Neutrophil (primary cell): ENCODE data around the gene ADRM1.

Experiments
- H3K27ac ChIP-seq: fragments of 200-600 bp; sonication (generic); 2 replicates; pipeline ENCODE4 v1.5.1; 2016; ENCODE audit warnings: mild to moderate bottlenecking, moderate library complexity
- H3K27me3 ChIP-seq: fragments of 200-600 bp; sonication (generic); 2 replicates; pipeline ENCODE4 v1.6.0; 2016; ENCODE audit warnings: mild to moderate bottlenecking
- H3K36me3 ChIP-seq: fragments of 200-600 bp; sonication (generic); 2 replicates; pipeline ENCODE4 v1.5.1; 2017
- H3K4me1 ChIP-seq, 2 experiments: fragments of 200-600 bp in 1 of 2; sonication (generic) in 1 of 2; 1 replicate in 1 of 2; 2 replicates in 1 of 2; pipeline versions ENCODE4 v1.5.1 to v1.6.1; 2013 to 2016; ENCODE audit warnings: low read depth in 1 of 2, low read length in 1 of 2, mild to moderate bottlenecking in 1 of 2, moderate library complexity in 1 of 2; ENCODE audit not compliant: control insufficient read depth in 1 of 2, insufficient read depth in 1 of 2
- H3K4me3 ChIP-seq, 2 experiments: fragments of 200-600 bp in 1 of 2; sonication (generic) in 1 of 2; 1 replicate in 1 of 2; 2 replicates in 1 of 2; pipeline ENCODE4 v1.5.1; 2013 to 2016; ENCODE audit warnings: low read depth in 1 of 2, low read length in 1 of 2, mild to moderate bottlenecking in 1 of 2, moderate library complexity in 1 of 2
- H3K9me3 ChIP-seq: fragments of 200-600 bp; sonication (generic); 2 replicates; pipeline ENCODE4 v1.5.1; 2016
- TF ChIP-seq, protein P1 (sequence below): fragments of 200-600 bp; sonication (generic); IDR thresholded peaks from 2 replicates; pipeline ENCODE4 v1.5.1; 2016; ENCODE audit warnings: antibody characterized with exemption

ADRM1 gene

DNA sequence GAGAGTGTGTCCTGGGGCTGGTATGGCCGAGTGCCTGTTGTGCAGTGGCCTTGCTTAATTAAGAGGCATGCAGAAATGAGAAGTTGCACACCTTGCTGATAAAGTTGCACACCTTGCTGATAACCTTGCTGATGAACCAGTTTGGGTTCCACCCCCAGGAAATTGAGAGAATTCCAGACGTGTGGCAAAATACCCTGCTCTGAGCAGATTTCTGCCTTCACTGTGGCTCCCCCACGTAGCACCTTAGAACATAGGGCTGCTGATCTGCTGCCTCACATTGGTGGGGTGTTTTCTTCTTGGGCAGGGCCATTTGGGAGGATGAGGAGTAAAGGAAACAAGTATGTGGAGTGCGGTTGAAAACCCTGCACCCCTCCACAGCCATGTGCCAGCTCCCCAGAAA lies 22.5 kb upstream of the ADRM1 start:
- Histone ChIP-seq H3K27ac (no peak overlapping the region), H3K9me3 (no peaks in the 10 kb centered on the region), H3K4me3 (no peak overlapping the region), H3K27me3 (no peaks in the 10 kb centered on the region), H3K4me1 (no peaks in the 10 kb centered on the region), H3K36me3 (peaks cover 99% of the 10 kb centered on the region)
- TF ChIP-seq, protein P1, sequence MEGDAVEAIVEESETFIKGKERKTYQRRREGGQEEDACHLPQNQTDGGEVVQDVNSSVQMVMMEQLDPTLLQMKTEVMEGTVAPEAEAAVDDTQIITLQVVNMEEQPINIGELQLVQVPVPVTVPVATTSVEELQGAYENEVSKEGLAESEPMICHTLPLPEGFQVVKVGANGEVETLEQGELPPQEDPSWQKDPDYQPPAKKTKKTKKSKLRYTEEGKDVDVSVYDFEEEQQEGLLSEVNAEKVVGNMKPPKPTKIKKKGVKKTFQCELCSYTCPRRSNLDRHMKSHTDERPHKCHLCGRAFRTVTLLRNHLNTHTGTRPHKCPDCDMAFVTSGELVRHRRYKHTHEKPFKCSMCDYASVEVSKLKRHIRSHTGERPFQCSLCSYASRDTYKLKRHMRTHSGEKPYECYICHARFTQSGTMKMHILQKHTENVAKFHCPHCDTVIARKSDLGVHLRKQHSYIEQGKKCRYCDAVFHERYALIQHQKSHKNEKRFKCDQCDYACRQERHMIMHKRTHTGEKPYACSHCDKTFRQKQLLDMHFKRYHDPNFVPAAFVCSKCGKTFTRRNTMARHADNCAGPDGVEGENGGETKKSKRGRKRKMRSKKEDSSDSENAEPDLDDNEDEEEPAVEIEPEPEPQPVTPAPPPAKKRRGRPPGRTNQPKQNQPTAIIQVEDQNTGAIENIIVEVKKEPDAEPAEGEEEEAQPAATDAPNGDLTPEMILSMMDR: no peak

DNA sequence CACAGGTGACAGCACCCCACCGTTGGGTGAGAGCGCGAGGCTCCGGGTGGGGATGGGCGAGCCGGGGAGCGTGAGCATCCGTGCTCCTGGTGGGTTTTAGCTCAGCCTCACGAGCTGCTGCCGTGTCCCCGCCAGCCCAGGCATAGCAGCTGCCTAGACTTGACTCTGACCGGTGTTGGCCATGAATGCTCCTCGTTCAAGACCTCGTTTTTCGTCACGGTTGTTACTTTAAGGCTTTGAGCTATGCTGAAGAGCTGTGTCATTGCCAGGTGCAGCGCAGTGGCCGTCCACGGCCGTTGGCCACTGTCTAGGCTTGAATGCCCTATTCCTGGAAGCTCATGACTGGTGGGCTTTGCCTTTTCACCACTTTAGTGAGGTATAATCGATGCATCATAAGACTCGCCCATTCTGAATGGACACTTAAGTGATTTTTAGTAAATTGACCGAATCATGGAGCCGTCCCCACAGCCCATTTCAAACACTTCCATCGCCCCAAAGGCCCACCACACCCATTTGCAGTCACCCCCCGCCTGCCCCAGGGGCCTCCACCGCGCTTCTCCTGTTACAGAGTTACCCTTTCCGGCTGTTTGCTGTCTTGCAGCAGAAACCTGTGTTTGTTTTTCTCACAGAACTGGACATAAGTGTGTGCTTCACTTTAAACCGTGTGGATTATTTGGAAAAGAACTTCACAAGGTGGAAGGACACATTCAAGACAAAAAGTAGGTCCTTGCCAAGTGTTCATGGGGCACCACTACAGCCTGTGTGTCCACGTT lies 21.4 kb upstream of the ADRM1 start:
- Histone ChIP-seq H3K4me3 (no peak overlapping the region), H3K4me1 (no peaks in the 10 kb centered on the region), H3K27ac (no peak overlapping the region), H3K36me3 (peaks cover 99% of the 10 kb centered on the region), H3K27me3 (no peaks in the 10 kb centered on the region), H3K9me3 (no peaks in the 10 kb centered on the region)
- TF ChIP-seq, protein P1: no peak

GRCh38 chr20:62282103-62282502 lies 20.7 kb upstream of the ADRM1 start:
- TF ChIP-seq, protein P1: no peak
- Histone ChIP-seq H3K9me3 (no peaks in the 10 kb centered on the region), H3K27ac (no peak overlapping the region), H3K4me3 (no peak overlapping the region), H3K4me1 (no peaks in the 10 kb centered on the region), H3K27me3 (no peaks in the 10 kb centered on the region), H3K36me3 (peaks cover 100% of the 10 kb centered on the region)

GRCh38 chr20:62282877-62283503 lies 19.8 kb upstream of the ADRM1 start:
- H3K4me3 ChIP-seq: no peak overlapping the region
- TF ChIP-seq, protein P1: no peak
- H3K36me3 ChIP-seq: peaks cover 100% of the 10 kb centered on the region

DNA sequence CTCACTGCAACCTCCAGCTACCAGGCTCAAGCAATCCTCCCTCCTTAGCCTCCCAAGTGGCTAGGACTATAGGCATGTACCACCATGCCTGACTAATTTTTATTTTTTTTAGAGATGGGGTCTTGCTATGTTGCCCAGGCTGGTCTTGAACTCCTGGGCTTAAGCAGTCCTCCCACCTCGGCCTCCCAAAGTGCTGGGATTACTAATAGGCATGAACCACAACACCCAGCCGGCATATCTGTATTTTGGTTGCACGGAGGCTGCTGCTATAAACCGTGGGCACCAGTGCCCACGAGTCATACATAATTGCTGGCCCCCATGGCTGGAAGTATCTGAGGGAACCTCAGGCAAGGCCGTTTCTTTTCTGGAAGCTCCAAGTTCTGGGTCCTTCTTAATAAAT lies 18.3 kb upstream of the ADRM1 start:
- no peak overlapping the region for H3K4me3 ChIP-seq
- H3K9me3 ChIP-seq: no peaks in the 10 kb centered on the region
- TF ChIP-seq, protein P1: no peak
- H3K36me3 ChIP-seq: peaks cover 100% of the 10 kb centered on the region
- H3K27me3 ChIP-seq: no peaks in the 10 kb centered on the region
- no peaks in the 10 kb centered on the region for H3K4me1 ChIP-seq
- H3K27ac ChIP-seq: no peak overlapping the region

More at GRCh38 chr20:62282877-62283503, 19.8 kb upstream of the ADRM1 start:
- Histone ChIP-seq H3K4me1 (no peaks in the 10 kb centered on the region), H3K27me3 (no peaks in the 10 kb centered on the region), H3K27ac (no peak overlapping the region), H3K9me3 (no peaks in the 10 kb centered on the region)
